Activated effector memory CD4-positive, alpha-beta T cell treated with Interleukin-2 at 50 U/mL for 16 hours (primary cell): ENCODE results near the gene CMSS1.

Source experiments
- DNase-seq: peaks from one replicate; pipeline ENCODE4 v3.0.0-alpha.2; 2020

Gene CMSS1

GRCh38 chr3:99817437-99818240 lies at the start of gene CMSS1:
CMSS1 (plus strand) TSS chr3:99817862.
- peak; percentile 91 for DNase-seq

- DNase-seq, result no peak
Observed at GRCh38 chr3:99768126-99768525, 49.5 kb upstream of the CMSS1 start.

DNA sequence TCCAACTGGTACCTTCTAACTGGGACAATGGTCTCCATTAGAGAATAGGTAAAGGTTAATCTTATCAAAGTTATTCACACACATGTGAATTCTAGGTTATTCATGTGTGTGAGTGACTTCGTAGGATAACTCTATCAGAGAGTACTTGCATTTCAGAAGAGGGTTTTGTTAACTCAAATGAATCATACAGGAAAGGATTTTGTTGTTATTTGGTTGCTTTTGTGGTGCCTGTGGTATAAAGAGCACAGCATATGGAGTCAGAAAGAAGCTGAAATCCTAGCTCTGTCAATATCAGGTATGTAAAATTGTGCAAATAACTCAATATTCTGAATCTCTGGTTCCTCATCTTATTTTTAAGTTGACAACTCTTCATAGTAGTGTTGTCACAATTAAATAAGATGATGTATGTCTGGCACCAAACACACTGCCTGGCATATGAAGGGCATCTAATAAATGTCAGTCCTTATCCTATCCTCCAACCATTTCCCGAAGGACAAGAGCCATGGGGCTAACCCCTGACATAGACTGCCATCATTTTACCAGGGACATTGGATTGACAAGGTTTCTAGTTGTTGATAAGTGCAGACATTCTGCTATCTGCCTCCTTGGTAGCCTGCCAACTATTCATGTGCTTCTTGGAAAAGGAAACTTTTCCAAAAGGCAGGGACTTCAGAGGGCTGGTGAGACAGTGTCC lies 48.7 kb upstream of the CMSS1 start:
- no peak for DNase-seq

GRCh38 chr3:99772171-99772570 lies 45.5 kb upstream of the CMSS1 start:
- DNase-seq, result no peak

- DNase-seq, result no peak
Observed at GRCh38 chr3:99772671-99773070, 45.0 kb upstream of the CMSS1 start.

DNA sequence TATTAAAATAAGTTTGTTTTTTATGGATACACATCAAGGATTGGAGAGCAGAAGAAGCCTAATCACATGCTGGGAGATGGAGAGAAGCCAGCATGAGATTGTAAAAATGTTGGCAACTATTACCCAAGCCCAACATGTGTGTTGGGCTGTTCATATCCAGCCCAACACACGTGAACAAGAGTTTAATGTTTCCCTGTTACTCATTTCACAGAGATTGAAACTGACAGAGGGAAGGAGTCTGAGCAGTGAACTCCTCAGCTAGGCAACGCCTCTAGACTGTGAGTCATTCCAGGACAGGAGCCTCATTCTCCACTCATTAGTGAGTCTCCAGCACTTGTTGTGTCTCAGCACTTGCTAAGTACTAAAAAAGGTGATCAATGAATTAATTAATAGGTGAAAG lies 43.2 kb upstream of the CMSS1 start:
- no peak for DNase-seq

- no peak for DNase-seq
Observed at GRCh38 chr3:99776516-99777209, 41.0 kb upstream of the CMSS1 start.

- no peak for DNase-seq
Observed at GRCh38 chr3:99777210-99777549, 40.5 kb upstream of the CMSS1 start.

- no peak for DNase-seq
Observed at GRCh38 chr3:99777708-99778107, 40.0 kb upstream of the CMSS1 start.

GRCh38 chr3:99780749-99781148 lies 36.9 kb upstream of the CMSS1 start:
- DNase-seq, result no peak

GRCh38 chr3:99781761-99782160 lies 35.9 kb upstream of the CMSS1 start:
- DNase-seq, result no peak

- DNase-seq, result no peak
Observed at GRCh38 chr3:99783011-99783573, 34.6 kb upstream of the CMSS1 start.

- DNase-seq, result no peak
Observed at GRCh38 chr3:99789011-99789721, 28.5 kb upstream of the CMSS1 start.

DNA sequence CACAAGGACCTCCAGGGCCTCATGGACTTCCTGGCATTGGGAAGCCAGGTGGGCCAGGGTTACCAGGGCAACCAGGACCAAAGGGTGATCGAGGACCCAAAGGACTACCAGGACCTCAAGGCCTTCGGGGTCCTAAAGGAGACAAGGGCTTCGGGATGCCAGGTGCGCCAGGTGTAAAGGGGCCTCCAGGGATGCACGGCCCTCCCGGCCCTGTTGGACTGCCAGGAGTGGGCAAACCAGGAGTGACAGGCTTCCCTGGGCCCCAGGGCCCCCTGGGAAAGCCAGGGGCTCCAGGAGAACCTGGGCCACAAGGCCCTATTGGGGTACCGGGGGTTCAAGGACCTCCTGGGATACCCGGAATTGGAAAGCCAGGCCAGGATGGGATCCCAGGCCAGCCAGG lies 23.2 kb upstream of the CMSS1 start:
- DNase-seq, result no peak

DNA sequence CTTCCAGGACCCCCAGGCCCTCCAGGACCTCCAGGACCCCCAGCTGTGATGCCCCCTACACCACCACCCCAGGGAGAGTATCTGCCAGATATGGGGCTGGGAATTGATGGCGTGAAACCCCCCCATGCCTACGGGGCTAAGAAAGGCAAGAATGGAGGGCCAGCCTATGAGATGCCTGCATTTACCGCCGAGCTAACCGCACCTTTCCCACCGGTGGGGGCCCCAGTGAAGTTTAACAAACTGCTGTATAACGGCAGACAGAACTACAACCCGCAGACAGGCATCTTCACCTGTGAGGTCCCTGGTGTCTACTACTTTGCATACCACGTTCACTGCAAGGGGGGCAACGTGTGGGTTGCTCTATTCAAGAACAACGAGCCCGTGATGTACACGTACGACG lies 22.1 kb upstream of the CMSS1 start:
- DNase-seq, result no peak

- DNase-seq, result no peak
Observed at GRCh38 chr3:99799422-99799821, 18.2 kb upstream of the CMSS1 start.

DNA sequence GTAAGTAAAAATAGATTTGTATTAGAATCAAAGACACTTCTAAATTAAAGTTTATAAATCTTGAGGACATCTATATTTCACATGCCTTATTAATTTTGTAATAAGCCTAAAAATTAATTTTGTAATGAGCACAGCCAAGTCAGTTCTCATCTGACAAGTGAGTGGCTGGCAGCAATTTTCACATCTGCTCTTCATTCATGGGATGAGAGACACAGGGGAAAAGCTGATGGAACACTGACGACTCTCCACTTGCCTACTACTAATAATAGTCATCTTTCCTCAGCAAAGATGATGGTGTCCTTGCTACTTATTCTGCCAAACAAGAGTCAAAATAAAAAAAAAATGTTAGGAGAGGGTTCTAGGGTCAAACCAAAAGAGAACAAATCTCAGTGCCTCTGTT lies 14.4 kb upstream of the CMSS1 start:
- DNase-seq, result no peak

GRCh38 chr3:99805160-99805559 lies 12.5 kb upstream of the CMSS1 start:
- DNase-seq, result no peak

DNA sequence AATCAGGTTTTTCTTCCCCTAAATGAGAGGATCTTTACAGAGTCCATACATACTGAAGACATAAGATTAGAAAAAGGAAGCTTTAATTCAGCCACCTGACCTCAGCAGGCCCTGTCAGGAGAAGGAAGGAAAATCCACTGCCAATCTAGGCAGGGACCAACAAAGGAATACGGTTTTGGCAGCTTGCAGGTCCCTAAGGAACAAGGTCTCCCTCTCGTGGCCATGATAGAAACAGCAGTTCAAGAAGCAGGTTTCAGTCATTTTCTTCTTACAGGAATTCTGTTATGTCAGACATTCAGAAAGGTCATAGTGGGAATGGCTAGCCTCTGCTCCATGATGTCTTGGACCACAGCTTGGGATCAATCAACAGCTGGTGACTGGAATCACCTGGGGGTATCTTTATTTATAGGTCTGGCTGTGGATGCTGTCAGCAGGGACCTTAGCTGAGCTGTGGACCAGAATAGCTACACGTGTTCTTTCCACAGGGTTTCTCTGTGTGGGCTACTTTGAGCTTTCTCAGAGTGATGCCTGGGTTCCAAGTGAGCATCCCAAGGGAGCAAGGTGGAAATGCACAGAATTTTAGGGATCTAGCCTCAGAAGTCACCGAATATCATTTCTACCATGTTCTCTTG lies 9.4 kb upstream of the CMSS1 start:
- DNase-seq, result no peak

DNA sequence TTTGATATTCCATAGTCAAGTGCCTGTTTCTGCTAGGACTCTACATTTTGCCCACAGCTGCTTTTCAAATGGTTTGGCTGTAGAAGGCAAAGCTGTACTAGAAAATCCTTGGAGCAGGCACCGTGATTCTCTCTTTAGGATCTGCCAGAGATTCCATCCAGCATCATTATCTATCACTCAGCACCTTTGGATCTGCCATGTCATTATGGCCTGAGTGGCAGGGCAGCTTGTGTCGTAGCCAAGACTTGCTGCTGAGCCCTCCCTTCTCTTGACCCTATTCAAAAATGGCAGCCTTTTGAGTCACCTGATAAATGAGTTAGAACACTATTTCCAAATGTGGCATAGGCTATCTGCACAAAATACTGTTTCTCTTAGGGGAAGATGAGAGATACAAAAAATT lies 8.1 kb upstream of the CMSS1 start:
- no peak for DNase-seq

GRCh38 chr3:99810403-99810802 lies 7.3 kb upstream of the CMSS1 start:
- DNase-seq, result no peak

- DNase-seq, result no peak
Observed at GRCh38 chr3:99817047-99817436, 620 bp upstream of the CMSS1 start.

DNA sequence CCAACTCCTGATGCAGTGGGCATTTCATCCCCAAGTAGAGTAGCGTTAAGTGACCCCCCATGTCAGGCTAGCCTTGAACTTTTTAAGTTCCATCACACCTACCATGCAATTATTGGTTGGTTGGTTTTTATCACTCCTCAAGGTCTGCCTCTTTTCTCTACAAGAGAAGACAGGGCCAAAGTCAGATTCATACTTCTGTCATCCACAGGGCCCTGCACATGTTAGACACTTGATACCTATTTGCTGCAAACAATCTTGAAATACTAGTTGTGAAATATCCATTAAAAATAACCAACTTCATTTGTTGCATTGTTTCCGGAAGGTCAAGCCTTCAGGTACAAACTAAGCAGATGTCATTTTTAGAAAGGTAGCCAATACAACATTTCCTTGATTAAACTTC lies 1.2 kb downstream of the CMSS1 start:
- no peak for DNase-seq
